GM12878 (cell line): Measurements from ENCODE around the gene SEC24D. TPM values are rescaled to one million over a fixed set of nuclear protein-coding genes. Genes with fewer than 3 reads are reported as not detected.

Experiments
- CREB1 ChIP-seq: IDR thresholded peaks from 2 replicates; pipeline ENCODE4 v1.6.1; 2012; ENCODE audit warnings: low read depth, mild to moderate bottlenecking, inconsistent platforms
- IKZF2 ChIP-seq, 2 experiments: fragments of 450-650 bp; IDR thresholded peaks; 2 replicates each; pipeline ENCODE4 v1.6.1; 2017; ENCODE audit warnings: mild to moderate bottlenecking in 2 of 2, moderate library complexity in 2 of 2
- LARP7 ChIP-seq: fragments of 450-650 bp; IDR thresholded peaks from 2 replicates; pipeline ENCODE4 v1.6.1; 2017; ENCODE audit warnings: mild to moderate bottlenecking
- NFYB ChIP-seq: IDR thresholded peaks from 2 replicates; pipeline ENCODE4 v1.6.1; 2011; ENCODE audit warnings: low read depth, mild to moderate bottlenecking, low read length, improper control_type of control experiment, moderate library complexity; ENCODE audit not compliant: insufficient read depth
- SIN3A ChIP-seq: IDR thresholded peaks from 2 replicates; pipeline ENCODE4 v1.6.1; 2012; ENCODE audit warnings: low read depth, low read length, improper control_type of control experiment
- ZBTB4 ChIP-seq: fragments of 450-650 bp; formaldehyde crosslinking; IDR thresholded peaks from 2 replicates; pipeline ENCODE4 v1.4.0; 2022; ENCODE audit warnings: mild to moderate bottlenecking, moderate library complexity
- ZNF687 ChIP-seq: fragments of 450-650 bp; IDR thresholded peaks from 2 replicates; pipeline ENCODE4 v1.6.1; 2017; ENCODE audit warnings: mild to moderate bottlenecking, moderate library complexity
- polyA plus RNA-seq, 11 experiments: library from polyadenylated mRNA; depleted of rRNA in 4 of 11; unstranded in 6 of 11; stranded (reverse) in 5 of 11; fragments of >200 nt; fragmentation: Nextera tagmentation in 4 of 11; fragmentation: Illumina TruSeq in 1 of 11; extraction: Ambion mirVana in 4 of 11; extraction: Trizol in 1 of 11; gene quantifications; 1 replicate in 1 of 11; 2 replicates in 10 of 11; pipeline versions ENCODE4 v1.2.1 to v1.2.3, GENCODE V29; 2011 to 2016; ENCODE audit warnings: inconsistent platforms in 2 of 11, missing spikeins in 2 of 11, low read depth in 1 of 11
- total RNA-seq, 4 experiments: library from RNA; depleted of rRNA in 3 of 4; stranded (reverse); fragments of >200 nt in 3 of 4; fragmentation: Illumina TruSeq in 1 of 4; extraction: Trizol in 1 of 4; gene quantifications; 2 replicates each; pipeline versions ENCODE4 v1.2.1 to v1.2.3, GENCODE V29; 2013 to 2021

SEC24D gene
- total and polyA plus RNA-seq, 10 of the 15 experiments (the other 5 are each of a cell fraction or from before 2014, with no cell fraction given), result 12.8 to 61.9 (median 25.6) TPM

- TF ChIP-seq ZNF687 (no peak), NFYB (no peak), CREB1 (no peak), SIN3A (no peak), ZBTB4 (CRISPR knock-in tag) (no peak), IKZF2 (IDR thresholded peaks at IDR 0.05) (no peak), LARP7 (no peak)
These were observed 93.9 kb downstream of the SEC24D start (continued) for GRCh38 chr4:118742050-118742449.
